Transverse colon (tissue), 4 donors: ENCODE measurements around the gene P4HB. TPM values are rescaled to one million over a fixed set of nuclear protein-coding genes. Genes with fewer than 3 reads are reported as not detected.

Source experiments
- DNase-seq: peaks from one replicate; pipeline ENCODE4 v3.0.0-alpha.2; 2019
- H3K27ac ChIP-seq, 4 donors: fragments of 200-600 bp; sonication (generic); 2 replicates each; pipeline ENCODE4 v1.5.1; 2016 to 2018; ENCODE audit warnings: inconsistent platforms in 4 of 4
- H3K27me3 ChIP-seq: fragments of 200-600 bp; sonication (generic); 2 replicates; pipeline ENCODE4 v1.5.1; 2017; ENCODE audit warnings: inconsistent platforms
- H3K36me3 ChIP-seq, 4 donors: fragments of 200-600 bp; sonication (generic); 2 replicates each; pipeline ENCODE4 v1.5.1; 2017 to 2019; ENCODE audit warnings: inconsistent platforms in 4 of 4
- H3K4me1 ChIP-seq, 4 donors: fragments of 200-600 bp; sonication (generic); 2 replicates each; pipeline ENCODE4 v1.5.1; 2017 to 2020; ENCODE audit warnings: inconsistent platforms in 4 of 4
- H3K4me3 ChIP-seq, 4 donors: fragments of 200-600 bp; sonication (generic); 1 replicate in 1 of 4; 2 replicates in 3 of 4; pipeline versions ENCODE4 v1.5.1 to v1.6.1; 2017 to 2019; ENCODE audit warnings: inconsistent platforms in 4 of 4
- H3K9me3 ChIP-seq, 2 donors: fragments of 200-600 bp; sonication (generic); 2 replicates each; pipeline ENCODE4 v1.5.1; 2017 to 2019; ENCODE audit warnings: inconsistent platforms in 2 of 2
- EP300 ChIP-seq: sonication (generic); formaldehyde crosslinking; IDR thresholded peaks from one replicate; pipeline ENCODE4 v1.6.1; 2017; ENCODE audit warnings: antibody characterized with exemption, low read depth
- POLR2A ChIP-seq: fragments of 450-650 bp; IDR thresholded peaks from one replicate; pipeline ENCODE4 v1.6.1; 2016; ENCODE audit warnings: antibody characterized with exemption, mild to moderate bottlenecking, moderate library complexity
- POLR2AphosphoS5 ChIP-seq, 3 donors: sonication (generic); formaldehyde crosslinking; IDR thresholded peaks; one replicate each; pipeline ENCODE4 v1.6.1; 2016; ENCODE audit warnings: antibody characterized with exemption in 3 of 3
- WGBS, 2 donors: methylation state at CpG; one replicate each; pipeline ENCODE4 v1.1.5; 2018; ENCODE audit warnings: low coverage in 1 of 2; 5-methylcytosine and 5-hydroxymethylcytosine counted together
- in situ Hi-C, 4 donors: fragments of 200-750 bp; cut with MboI; loops; one replicate each; pipeline versions ENCODE4 v1.15.0 to v1.15.1; 2017; ENCODE audit warnings: low sequenced_read_pairs in 3 of 4, low pct_ligation_motif_present in 1 of 4, low pct_unique_long_range_greater_than_20kb in 1 of 4
- intact Hi-C: fragments of 100-400 bp; cut with DNase I; formaldehyde crosslinking; loops from one replicate; pipeline ENCODE4 v1.15.1; 2023; ENCODE audit warnings: low total_unique reads
- total RNA-seq, 4 donors: library from RNA; depleted of rRNA; stranded (reverse); fragments of >200 nt; gene quantifications; one replicate each; pipeline ENCODE4 v1.1.0, GENCODE V29; 2016
- TF ChIP-seq, protein P1 (sequence below), 5 experiments: fragments of 200-600 bp in 3 of 5; fragments of 450-650 bp in 2 of 5; sonication (generic) in 3 of 5; IDR thresholded peaks; 1 replicate in 2 of 5; 2 replicates in 3 of 5; pipeline ENCODE4 v1.5.1; 2016 to 2017; ENCODE audit warnings: antibody characterized with exemption in 5 of 5, inconsistent platforms in 3 of 5, mild to moderate bottlenecking in 2 of 5, moderate library complexity in 1 of 5

P4HB gene
- total RNA-seq, 4 donors from 2014 or later = 486 to 732 (median 556) TPM

DNA sequence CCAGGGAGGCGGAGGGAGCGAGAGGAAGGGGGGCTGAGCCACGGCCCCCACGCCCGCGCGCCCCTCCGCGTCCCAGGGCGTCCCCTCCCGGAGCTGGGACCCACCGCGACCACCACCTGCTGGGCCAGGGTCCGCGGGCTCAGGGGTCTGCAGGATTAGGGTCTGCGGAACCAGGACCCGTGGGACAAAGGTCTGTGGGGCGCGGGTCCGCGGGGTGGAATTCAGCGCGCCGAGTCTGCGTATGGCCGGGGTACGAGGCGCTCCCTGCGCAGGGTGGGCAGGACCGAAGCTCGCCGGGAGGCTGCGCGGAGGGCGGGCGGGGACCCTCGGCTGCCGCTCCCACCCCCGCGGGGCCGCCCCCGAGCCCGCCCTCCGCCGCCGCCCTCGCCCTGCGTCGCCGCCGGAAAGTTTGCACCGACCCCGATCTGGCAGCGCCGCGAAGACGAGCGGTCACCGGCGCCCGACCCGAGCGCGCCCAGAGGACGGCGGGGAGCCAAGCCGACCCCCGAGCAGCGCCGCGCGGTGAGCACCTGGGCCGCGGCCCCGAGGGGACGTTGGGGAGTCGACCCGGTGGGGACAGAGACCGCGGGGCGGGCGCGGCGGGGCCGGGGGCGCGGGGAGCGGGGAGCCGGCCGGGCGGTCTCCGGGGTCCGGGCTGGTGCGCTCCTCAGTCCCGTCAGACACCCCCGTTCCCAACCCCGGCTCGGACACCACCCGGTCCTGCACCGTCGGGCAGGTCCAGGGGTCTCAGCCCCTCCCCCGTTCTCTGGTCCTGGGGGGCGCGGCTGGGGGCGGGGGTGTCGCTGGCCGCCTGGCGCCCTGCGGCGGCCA, 56.4 kb downstream of the P4HB start, which contains the start of gene GCGR:
Gene GCGR (plus strand): TSS at position 423 of the 831 bp plus-strand sequence. CDS start 4,869 bp downstream, outside the sequence.
- Histone ChIP-seq H3K27ac (no peak within 1 kb of the TSS), H3K4me3 (no peak within 1 kb of the TSS), H3K4me1 (peaks cover 0 to 14% (median 8%) of the 10 kb centered on the region in 4 donors), H3K36me3 (no peaks in the 10 kb centered on the region), H3K27me3 (peaks cover 94% of the 10 kb centered on the region), H3K9me3 (no peaks in the 10 kb centered on the region)
- TF ChIP-seq POLR2A = no peak
- TF ChIP-seq, protein P1, sequence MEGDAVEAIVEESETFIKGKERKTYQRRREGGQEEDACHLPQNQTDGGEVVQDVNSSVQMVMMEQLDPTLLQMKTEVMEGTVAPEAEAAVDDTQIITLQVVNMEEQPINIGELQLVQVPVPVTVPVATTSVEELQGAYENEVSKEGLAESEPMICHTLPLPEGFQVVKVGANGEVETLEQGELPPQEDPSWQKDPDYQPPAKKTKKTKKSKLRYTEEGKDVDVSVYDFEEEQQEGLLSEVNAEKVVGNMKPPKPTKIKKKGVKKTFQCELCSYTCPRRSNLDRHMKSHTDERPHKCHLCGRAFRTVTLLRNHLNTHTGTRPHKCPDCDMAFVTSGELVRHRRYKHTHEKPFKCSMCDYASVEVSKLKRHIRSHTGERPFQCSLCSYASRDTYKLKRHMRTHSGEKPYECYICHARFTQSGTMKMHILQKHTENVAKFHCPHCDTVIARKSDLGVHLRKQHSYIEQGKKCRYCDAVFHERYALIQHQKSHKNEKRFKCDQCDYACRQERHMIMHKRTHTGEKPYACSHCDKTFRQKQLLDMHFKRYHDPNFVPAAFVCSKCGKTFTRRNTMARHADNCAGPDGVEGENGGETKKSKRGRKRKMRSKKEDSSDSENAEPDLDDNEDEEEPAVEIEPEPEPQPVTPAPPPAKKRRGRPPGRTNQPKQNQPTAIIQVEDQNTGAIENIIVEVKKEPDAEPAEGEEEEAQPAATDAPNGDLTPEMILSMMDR (IDR thresholded peaks at IDR 0.05) = no peak
- TF ChIP-seq EP300 = no peak
- TF ChIP-seq POLR2AphosphoS5 (IDR thresholded peaks at IDR 0.05) = no peak
- 6% methylated on average over 50 of the region's 110 CpGs; no CpG with 5 or more reads in 1 of the 2 donors for WGBS, 2 donors
- intact Hi-C loops (no loop called here), in situ Hi-C loops (no loop called here)
- DNase-seq = no peak

DNA sequence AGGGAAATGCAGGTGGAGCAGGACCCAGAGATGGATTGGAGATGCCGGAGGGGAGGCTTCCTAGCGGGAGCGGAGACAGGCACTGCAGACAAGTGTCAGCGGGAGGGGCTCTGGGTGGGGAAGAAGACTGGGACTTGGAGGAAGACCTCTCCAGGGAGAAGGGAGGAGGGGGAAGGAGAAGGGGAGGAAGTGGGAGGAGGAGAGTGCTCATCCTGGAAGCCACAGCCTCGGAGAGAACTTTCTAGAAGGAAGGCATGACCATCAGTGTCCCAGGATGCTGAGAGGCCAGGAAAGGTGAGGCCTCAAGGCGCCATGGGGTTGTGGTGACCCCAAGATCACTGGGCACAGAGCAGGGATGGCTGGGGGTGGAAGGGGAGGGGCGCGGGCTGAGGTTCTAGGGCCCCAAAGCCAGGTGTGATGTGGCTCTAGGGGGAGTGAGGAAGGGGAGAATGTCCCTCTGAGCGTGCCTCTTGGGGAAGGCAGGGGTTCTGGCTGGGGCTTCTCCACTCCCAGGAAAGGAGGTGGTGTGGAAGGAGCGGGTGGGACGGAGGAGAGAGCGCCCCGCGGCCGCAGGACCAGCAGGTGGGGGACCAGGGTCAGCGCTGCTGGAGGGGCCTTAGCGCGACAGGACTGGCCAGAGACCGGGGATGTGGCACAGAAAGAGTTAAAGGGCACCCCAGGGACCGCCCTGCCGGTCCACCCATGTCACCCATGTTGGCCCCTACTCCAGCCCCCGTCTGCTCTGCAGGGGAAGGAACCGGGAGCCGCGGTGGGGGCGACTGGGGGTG, 57.3 kb downstream of the P4HB start:
- Histone ChIP-seq H3K4me1 (peaks cover 0 to 14% (median 8%) of the 10 kb centered on the region in 4 donors), H3K9me3 (no peaks in the 10 kb centered on the region), H3K27ac (no peak overlapping the region), H3K36me3 (no peaks in the 10 kb centered on the region), H3K4me3 (no peak overlapping the region), H3K27me3 (peaks cover 88% of the 10 kb centered on the region)
- in situ Hi-C loops = no loop called here
- intact Hi-C loops = no loop called here
- DNase-seq = no peak
- 0 to 36% methylated on average over 2 to 26 of the region's 26 CpGs for WGBS, 2 donors
- TF ChIP-seq, protein P1 (IDR thresholded peaks at IDR 0.05) = no peak
- no peak for TF ChIP-seq POLR2A
- no peak for TF ChIP-seq EP300
- TF ChIP-seq POLR2AphosphoS5 (IDR thresholded peaks at IDR 0.05) = no peak

DNA sequence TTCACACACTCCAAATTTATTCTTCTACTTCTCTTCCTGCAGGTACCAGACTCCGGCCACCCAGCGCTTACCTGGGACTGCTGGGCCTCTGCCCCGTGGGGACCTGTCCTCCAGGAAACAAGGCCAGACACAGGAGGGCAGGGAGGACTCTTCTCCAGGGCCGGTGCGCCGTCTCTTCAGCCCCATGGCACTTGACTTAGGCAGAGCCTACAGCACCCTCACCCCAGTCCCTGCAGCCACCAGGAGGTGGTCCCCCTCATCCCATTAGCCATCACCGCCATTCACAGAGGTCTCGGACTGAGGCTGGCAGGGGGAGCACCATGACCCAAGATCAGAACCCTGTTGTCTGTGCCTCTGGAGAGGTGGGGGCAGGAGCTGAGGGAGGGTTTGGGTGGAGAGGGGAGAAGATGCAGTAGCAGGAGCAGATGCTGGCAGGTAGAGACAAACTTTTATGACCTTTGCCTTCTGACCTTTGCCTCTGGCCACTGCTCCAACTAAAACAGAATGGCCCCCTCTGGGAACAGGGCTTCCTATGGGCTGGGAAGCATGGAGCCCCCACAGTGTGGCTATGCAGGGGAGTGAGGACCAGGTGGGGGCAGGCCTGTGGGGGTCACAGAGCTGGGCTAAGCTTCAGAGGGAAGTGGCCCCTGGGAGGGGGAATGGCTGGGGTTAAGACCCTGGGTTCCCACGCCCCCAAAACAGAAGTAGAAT, 58.1 kb downstream of the P4HB start:
- WGBS, 2 donors = 76 to 78% methylated on average over 6 to 9 of the region's 9 CpGs
- intact Hi-C loops = no loop called here
- Histone ChIP-seq H3K36me3 (no peaks in the 10 kb centered on the region), H3K9me3 (no peaks in the 10 kb centered on the region), H3K27me3 (peaks cover 79% of the 10 kb centered on the region), H3K27ac (no peak overlapping the region), H3K4me3 (no peak overlapping the region), H3K4me1 (peaks cover 0 to 14% (median 8%) of the 10 kb centered on the region in 4 donors)
- TF ChIP-seq, protein P1 (IDR thresholded peaks at IDR 0.05) = no peak
- TF ChIP-seq POLR2A = no peak
- TF ChIP-seq POLR2AphosphoS5 (IDR thresholded peaks at IDR 0.05) = no peak
- TF ChIP-seq EP300 = no peak
- DNase-seq = no peak
- in situ Hi-C loops = no loop called here

DNA sequence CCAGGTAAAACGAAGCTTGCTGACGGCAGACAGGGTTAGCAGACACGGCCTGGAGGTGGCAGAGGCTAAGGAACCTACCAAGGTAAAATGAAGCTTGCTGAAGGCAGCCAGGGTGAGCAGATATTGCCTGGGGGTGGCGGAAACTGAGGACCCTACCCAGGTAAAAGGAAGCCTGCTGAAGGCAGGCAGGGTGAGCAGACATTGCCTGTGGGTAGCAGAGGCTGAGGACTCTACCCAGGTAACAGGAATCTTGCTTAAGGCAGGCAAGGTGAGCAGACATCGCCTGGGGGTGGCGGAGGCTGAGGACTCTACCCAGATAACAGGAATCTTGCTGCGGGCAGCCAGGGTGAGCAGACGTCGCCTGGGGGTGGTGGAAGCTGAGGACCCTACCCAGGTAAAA, 59.0 kb downstream of the P4HB start:
- no peak for DNase-seq
- 85% methylated on average over 9 of the region's 9 CpGs; no CpG with 5 or more reads in 1 of the 2 donors for WGBS, 2 donors
- Histone ChIP-seq H3K27me3 (peaks cover 70% of the 10 kb centered on the region), H3K27ac (no peak overlapping the region), H3K9me3 (no peaks in the 10 kb centered on the region), H3K4me3 (no peak overlapping the region), H3K36me3 (no peaks in the 10 kb centered on the region), H3K4me1 (peaks cover 0 to 14% (median 8%) of the 10 kb centered on the region in 4 donors)
- TF ChIP-seq, protein P1 (IDR thresholded peaks at IDR 0.05) = no peak
- TF ChIP-seq POLR2A (no peak), POLR2AphosphoS5 (IDR thresholded peaks at IDR 0.05) (no peak), EP300 (no peak)
- intact Hi-C loops = no loop called here
- in situ Hi-C loops = no loop called here
